Activated T-helper 1 cell treated with Interleukin-2 at 50 U/mL for 16 hours (primary cell): ENCODE data around the gene CRHR2.
A peak's percentile ranks its signal among the peaks of the same experiment; 100 is the strongest.
"Not testable (repeated sequence)": the region's sequence is repeated elsewhere in the genome, so short reads cannot be mapped to it uniquely, and the experiment has no call there.

Source experiments
- DNase-seq: peaks from one replicate; pipeline ENCODE4 v3.0.0-alpha.2; 2020; ENCODE audit warnings: low read depth

Gene CRHR2

DNA sequence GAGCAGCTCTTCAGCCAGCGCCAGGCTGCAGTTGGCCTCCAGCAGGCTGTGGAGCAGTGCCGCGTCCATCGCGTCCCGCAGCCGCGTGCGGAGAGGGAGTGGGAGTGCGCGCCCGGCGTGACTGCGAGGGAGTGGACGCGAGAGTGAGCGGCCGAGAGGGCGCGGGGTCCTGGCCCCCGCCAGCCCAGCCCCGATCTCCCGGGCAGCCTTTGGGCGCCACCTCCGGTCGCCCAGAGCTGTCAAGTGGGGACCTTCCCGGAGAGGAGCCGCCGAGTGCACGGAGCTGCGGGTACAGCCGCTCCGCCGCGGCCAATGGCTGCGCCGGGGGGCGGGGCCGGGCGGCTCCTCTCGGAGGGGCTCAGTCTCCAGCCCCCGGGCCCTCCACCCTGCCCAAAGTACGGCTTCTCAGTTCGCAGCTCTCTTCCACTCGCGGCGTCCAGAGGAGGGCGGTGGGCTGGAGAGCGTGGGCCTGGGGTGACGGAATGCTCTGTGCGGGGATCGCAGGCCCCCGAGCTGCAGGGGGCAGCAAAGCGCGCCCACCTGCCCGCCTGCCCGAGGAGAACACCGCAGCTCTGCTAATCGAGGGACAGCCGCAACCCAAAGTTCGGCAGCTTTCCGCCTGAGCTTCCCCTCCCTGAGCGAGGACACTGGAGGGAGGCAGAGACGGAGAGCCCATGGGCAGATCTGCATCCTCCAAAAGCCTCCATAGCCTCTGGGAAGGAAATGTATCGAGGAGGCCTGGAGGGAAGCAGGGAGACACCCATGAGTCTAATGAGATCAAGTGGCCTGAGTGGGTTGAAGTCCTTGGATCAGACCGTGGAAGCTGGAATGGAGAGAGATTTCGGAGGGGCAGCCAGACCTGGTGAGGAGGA, at the start of gene CRHR2:
Gene CRHR2 (minus strand): TSS at position 245 of the 872 bp plus-strand sequence. CDS start 176 bp downstream, at position 69.
- DNase-seq = no peak

DNA sequence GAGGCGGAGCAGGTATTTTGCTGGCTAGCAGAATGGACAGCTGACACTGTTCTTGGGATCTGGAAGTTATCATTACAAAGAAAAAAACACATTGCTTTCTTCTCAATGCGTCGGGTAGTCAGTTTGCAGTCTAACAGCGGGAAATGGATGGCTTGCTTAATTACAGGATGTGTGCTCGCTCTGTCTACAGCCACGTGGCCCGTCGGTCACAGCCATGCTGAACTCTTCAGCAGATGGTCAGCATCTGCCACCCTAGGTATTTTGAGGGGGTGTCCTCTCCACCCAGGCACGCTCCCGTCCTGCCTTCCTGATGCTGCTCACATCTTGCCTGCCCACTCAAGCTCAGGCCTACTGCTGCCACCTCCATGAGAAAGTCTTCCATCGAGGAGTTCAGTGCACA, 49.3 kb upstream of the CRHR2 start:
- no peak for DNase-seq

- no peak for DNase-seq
These were observed 48.7 kb upstream of the CRHR2 start for GRCh38 chr7:30730996-30731395.

GRCh38 chr7:30730097-30730496, 47.8 kb upstream of the CRHR2 start:
- DNase-seq = no peak

DNA sequence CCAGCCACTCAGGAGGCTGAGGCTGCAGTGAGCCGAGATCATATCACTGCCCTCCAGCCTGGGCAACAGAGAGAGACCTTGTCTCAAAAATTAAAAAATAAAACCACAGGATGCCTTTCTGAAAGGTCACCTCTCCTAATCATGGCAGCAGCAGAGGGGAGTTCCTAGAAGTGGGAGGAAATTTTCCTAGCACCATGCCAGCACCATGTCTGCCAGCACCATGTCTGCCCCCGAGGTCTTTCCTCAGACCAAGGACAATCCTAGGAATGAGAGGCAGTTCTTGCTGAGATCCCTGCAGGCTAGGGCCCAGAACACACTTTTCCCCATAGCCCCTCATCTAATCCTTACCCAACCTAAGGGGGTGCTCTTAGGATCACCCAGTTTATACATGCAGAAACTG, 47.4 kb upstream of the CRHR2 start:
- DNase-seq = no peak

- DNase-seq = no peak
These were observed 46.4 kb upstream of the CRHR2 start for GRCh38 chr7:30728591-30729100.

GRCh38 chr7:30727061-30727945, 45.0 kb upstream of the CRHR2 start:
- DNase-seq = peak; percentile 32

GRCh38 chr7:30726296-30727006, 44.2 kb upstream of the CRHR2 start:
- DNase-seq = no peak

DNA sequence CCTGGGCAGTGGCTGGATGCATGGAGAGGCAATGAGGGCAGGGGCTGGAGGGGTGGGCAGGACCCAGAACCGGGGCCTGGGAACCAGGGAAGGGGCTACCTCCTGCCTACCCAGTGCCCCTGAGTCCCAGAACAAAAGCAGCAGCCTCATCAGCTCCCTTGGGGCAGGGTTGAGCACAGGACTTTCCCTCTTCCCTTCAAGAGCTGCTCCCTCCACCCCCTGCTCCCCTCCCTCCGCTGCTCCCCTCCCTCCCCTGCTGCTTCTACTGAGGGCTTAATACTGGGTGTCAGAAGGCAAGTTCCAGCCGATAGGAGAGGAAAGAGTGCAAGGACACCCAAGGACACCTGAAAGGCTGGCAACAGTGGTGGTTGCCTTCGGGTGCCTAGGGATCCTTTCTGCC, 41.5 kb upstream of the CRHR2 start:
- no peak for DNase-seq

DNA sequence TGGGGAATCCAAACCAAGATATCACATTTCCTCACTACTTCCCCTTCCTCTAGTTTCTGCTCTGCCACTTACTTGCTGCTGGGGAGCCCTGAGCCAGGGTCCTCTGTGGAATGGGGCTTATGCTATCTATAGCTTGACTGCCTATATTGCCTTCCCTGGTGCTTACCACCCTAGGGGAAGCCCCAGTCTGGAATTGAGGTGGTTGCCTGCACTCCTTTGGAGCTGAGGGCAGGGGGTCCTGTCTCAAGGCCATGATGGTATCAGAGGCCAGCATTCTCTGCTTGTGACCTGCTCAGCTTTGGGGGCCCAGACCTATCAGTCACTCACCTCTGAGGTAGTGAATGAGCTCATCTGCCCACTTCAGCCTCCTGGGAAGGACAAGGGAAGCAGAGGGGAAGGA, 40.4 kb upstream of the CRHR2 start:
- no peak for DNase-seq

DNA sequence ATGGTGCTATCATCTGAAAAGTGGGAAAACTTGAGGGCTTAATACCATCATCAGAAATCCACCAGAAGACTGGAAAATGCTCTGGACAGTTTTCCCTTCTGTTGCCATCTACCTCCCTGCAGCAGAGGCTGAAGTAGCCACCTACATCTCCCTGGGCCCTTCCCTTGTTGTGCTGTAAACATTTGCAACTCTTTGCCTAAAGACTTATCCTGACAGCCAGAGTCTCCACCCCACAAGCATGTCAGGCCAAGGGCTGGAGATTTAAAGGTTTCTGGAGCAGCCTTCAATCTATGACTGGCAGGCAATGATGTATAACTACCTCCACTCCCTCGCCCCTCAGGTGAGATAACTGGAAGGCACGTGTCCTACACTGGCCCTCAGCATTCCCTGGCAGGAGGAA, 39.9 kb upstream of the CRHR2 start:
- DNase-seq = no peak

GRCh38 chr7:30721211-30721610, 39.0 kb upstream of the CRHR2 start:
- DNase-seq = no peak

DNA sequence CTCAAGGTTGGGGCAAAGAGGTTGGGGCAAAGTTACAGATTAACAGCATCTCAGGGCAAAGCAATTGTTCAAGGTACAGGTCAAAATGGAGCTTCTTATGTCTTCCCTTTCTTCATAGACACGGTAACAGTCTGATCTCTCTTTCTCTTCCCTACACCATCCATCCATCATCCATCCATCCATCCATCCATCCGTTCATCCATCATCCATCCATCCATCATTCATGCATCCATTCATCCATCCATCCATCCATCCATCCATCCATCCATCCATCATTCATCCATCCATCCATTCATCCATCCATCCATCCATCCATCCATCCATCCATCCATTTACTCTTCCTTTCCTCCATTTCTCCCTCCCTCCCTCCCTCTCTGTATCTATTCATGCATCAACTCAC, 37.2 kb upstream of the CRHR2 start:
- not testable (repeated sequence) for DNase-seq

GRCh38 chr7:30717181-30717580, 34.9 kb upstream of the CRHR2 start:
- no peak for DNase-seq

DNA sequence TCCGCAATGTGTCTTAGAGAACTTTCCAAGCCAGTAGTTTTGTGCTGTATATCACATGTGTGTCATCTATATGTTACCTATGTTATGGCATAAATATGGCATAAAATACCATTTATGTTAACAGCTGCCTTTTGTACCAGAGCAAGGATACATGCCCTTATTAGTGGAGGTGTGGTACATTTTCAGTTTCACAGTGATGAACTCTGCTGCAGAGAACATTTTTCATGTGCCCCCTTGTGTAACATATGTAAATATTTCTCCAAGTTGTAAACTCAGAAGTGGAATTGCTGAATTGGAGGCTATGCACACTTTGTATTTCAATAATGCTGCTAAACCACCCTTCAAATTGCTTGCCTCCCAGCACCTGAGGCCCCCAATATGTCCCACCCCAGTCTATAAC, 31.9 kb upstream of the CRHR2 start:
- no peak for DNase-seq

- DNase-seq = no peak
These were observed 31.1 kb upstream of the CRHR2 start for GRCh38 chr7:30713392-30713791.

- no peak for DNase-seq
These were observed 28.4 kb upstream of the CRHR2 start for GRCh38 chr7:30710669-30711068.

GRCh38 chr7:30709549-30709948, 27.3 kb upstream of the CRHR2 start:
- DNase-seq = no peak

DNA sequence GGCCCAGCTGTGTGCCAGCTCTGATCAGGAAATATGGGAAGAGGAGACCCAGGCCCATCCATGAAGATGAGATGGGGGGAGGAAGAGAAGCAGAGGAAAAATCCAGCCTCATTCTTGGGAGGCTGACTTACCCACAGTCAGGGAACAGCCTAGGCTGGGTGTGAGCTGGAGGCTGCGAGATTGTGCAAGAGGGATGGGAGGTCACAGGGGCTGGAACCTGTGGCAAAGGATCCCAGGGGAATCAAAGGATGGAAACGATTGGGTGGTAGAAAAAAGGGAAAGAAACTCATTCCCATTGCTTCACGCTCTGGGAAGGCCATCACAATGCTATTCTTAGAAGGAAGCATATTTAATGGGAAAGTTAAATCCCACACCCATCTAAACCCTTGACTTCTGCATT, 26.7 kb upstream of the CRHR2 start:
- no peak for DNase-seq

GRCh38 chr7:30708412-30708811, 26.2 kb upstream of the CRHR2 start:
- no peak for DNase-seq

DNA sequence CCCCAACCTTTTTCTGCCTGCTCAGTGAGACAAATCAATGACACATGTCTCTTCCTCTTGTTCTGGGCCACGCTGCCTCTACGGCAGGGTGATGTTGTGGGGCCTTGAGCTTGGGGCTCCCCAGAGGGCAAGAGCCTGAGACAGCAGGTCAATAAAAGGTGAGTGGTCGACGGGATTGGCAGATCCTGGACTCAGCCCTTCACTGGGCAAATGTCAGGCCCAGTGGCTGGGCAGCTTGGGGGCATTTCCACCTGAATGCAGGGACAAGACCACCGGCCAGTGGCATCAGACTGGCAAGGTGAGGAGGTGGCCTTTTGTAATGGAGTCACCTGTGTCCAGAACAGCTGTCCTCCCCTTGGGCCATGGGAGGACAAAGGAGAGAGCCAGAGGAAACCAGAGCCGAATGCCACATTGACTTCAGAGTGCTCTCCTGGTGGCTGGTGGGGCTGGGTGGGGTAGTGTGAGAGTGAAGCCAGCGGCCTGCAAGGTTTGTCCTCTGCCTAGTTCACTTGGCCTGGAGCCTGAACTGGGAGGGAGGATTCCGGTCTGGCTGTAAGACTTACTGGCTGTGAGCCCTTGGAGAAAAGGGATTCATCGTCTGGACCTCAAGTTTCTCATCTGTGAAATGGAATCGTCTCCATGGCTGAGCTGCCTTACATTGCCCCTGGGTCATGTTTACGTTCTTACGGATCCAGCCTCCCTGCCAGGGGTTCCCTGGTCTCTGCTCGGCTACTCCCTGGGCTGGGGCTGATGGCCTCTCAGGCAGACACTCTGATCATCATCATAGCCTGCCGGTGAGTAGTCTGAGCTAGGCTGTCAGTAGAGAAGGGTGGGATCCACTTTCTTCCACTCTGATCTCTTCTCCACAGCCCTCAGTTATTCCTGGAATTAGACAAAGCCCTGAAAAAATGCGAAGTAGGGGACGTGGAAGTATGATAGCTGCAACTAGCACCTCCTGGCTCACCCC, 25.4 kb upstream of the CRHR2 start:
- DNase-seq = no peak
